Hepatocyte (in vitro differentiated cells): ENCODE data around the gene ENSA. TPM values are rescaled to one million over a fixed set of nuclear protein-coding genes. Genes with fewer than 3 reads are reported as not detected.
A peak's percentile ranks its signal among the peaks of the same experiment; 100 is the strongest.

Source experiments
- DNase-seq: peaks from one replicate; pipeline ENCODE4 v3.0.0-alpha.2; 2016; ENCODE audit warnings: low spot score
- H2AFZ ChIP-seq: fragments of 200-600 bp; sonication (generic); 2 replicates; pipeline ENCODE4 v1.6.0; 2016; ENCODE audit warnings: antibody characterized with exemption, mild to moderate bottlenecking
- H3K27ac ChIP-seq: fragments of 200-600 bp; sonication (generic); 2 replicates; pipeline ENCODE4 v1.5.1; 2016; ENCODE audit warnings: mild to moderate bottlenecking
- H3K27me3 ChIP-seq: fragments of 200-600 bp; sonication (generic); 2 replicates; pipeline ENCODE4 v1.6.1; 2016
- H3K36me3 ChIP-seq: fragments of 200-600 bp; sonication (generic); replicated peaks from 2 replicates; pipeline ENCODE4 v1.5.1; 2016; ENCODE audit warnings: low read depth; ENCODE audit not compliant: insufficient read depth
- H3K4me1 ChIP-seq: fragments of 200-600 bp; sonication (generic); 2 replicates; pipeline ENCODE4 v1.5.1; 2016; ENCODE audit warnings: mild to moderate bottlenecking, moderate library complexity; ENCODE audit not compliant: insufficient read depth
- H3K4me2 ChIP-seq: fragments of 200-600 bp; sonication (generic); 2 replicates; pipeline ENCODE4 v1.6.0; 2016
- H3K4me3 ChIP-seq: fragments of 200-600 bp; sonication (generic); 2 replicates; pipeline ENCODE4 v1.5.1; 2016; ENCODE audit warnings: mild to moderate bottlenecking
- H3K79me2 ChIP-seq: fragments of 200-600 bp; sonication (generic); 2 replicates; pipeline ENCODE4 v1.6.0; 2017; ENCODE audit warnings: mild to moderate bottlenecking
- H3K9me2 ChIP-seq: fragments of 200-600 bp; sonication (generic); replicated peaks from 2 replicates; pipeline ENCODE4 v1.6.0; 2017; ENCODE audit warnings: mild to moderate bottlenecking; ENCODE audit not compliant: insufficient read depth
- H3K9me3 ChIP-seq: fragments of 200-600 bp; sonication (generic); 2 replicates; pipeline ENCODE4 v1.5.1; 2016; ENCODE audit warnings: low read depth, mild to moderate bottlenecking
- H4K20me1 ChIP-seq: fragments of 200-600 bp; sonication (generic); 2 replicates; pipeline ENCODE4 v1.6.0; 2016; ENCODE audit warnings: mild to moderate bottlenecking; ENCODE audit not compliant: insufficient read depth, poor library complexity, severe bottlenecking
- EZH2 ChIP-seq: fragments of 200-600 bp; sonication (generic); IDR thresholded peaks from 2 replicates; pipeline ENCODE4 v1.6.1; 2016; ENCODE audit warnings: antibody characterized with exemption, mild to moderate bottlenecking, borderline replicate concordance
- EZH2phosphoT487 ChIP-seq: fragments of 200-600 bp; sonication (generic); IDR thresholded peaks from one replicate; pipeline ENCODE4 v1.6.1; 2018; ENCODE audit warnings: antibody characterized with exemption, mild to moderate bottlenecking, low read depth, moderate library complexity; ENCODE audit not compliant: unreplicated experiment, severe bottlenecking
- WGBS: methylation state at CpG from one replicate; pipeline ENCODE4 v1.1.6; 2016; ENCODE audit warnings: low lambda C conversion rate; ENCODE audit errors: missing lambda C conversion rate; 5-methylcytosine and 5-hydroxymethylcytosine counted together
- polyA plus RNA-seq: library from polyadenylated mRNA; unstranded; fragments of >200 nt; fragmentation: Nextera tagmentation; extraction: Ambion mirVana; gene quantifications from 2 replicates; pipeline ENCODE4 v1.2.1, GENCODE V29; 2016
- small RNA-seq: library from RNA; depleted of rRNA; stranded (forward); fragments of <200 nt; gene quantifications from one replicate; pipeline ENCODE3, GENCODE V24; 2014
- total RNA-seq: library from RNA; depleted of rRNA; stranded (reverse); fragments of >200 nt; gene quantifications from 2 replicates; pipeline ENCODE4 v1.2.3, GENCODE V29; 2014
- TF ChIP-seq, protein P1 (sequence below): fragments of 200-600 bp; sonication (generic); IDR thresholded peaks from 2 replicates; pipeline ENCODE4 v1.5.1; 2016; ENCODE audit warnings: antibody characterized with exemption, mild to moderate bottlenecking; ENCODE audit not compliant: poor library complexity

Gene ENSA
- total and polyA plus RNA-seq, 2 experiments from 2014 or later: 70.8 to 148 TPM

DNA sequence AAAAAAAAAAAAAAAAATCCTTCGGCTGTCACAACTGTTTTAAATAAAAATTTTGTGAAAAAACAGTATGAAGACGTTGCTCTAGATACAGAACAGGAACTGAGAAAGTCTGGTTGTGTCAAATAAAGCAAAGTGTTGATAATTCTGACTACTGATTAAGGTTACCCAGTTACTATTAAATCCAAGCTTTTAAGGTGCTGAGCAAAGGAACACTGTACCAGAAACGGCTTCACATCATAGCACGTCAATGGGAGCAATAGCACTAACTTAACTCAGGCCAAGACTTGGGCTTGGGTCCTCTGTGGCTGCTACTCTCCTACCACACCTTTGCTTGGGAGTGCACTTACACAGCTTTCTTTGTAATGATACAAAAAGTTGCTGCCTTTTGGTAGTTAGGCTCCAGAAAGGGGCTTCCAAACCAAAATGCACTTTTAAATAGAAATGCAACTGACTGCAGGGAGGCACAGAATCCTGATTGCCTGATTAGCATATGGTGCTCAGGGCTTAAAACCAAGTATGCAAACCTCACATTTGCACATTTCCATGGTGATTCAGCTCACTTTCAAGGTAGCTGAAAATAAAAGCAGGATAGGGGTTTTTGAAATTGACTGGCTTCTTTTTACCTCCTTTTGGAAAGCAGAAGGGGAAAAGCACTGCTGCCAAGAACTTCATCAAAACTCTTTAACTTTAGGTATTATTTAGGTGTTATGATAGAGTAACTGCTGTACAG lies 56.3 kb downstream of the ENSA start:
- Histone ChIP-seq H3K27me3 (no peaks in the 10 kb centered on the region), H3K27ac (peak overlapping the region; percentile 62), H3K79me2 (peaks cover 88% of the 10 kb centered on the region), H3K4me3 (no peak overlapping the region), H3K9me2 (no peaks in the 10 kb centered on the region), H3K4me2 (peak overlapping the region; percentile 10), H3K36me3 (peaks cover 6% of the 10 kb centered on the region), H3K9me3 (no peaks in the 10 kb centered on the region), H3K4me1 (peaks cover 47% of the 10 kb centered on the region), H4K20me1 (peaks cover 63% of the 10 kb centered on the region), H2AFZ (no peak overlapping the region)
- DNase-seq: peak; percentile 13
- no peak for TF ChIP-seq EZH2
- TF ChIP-seq, protein P1, sequence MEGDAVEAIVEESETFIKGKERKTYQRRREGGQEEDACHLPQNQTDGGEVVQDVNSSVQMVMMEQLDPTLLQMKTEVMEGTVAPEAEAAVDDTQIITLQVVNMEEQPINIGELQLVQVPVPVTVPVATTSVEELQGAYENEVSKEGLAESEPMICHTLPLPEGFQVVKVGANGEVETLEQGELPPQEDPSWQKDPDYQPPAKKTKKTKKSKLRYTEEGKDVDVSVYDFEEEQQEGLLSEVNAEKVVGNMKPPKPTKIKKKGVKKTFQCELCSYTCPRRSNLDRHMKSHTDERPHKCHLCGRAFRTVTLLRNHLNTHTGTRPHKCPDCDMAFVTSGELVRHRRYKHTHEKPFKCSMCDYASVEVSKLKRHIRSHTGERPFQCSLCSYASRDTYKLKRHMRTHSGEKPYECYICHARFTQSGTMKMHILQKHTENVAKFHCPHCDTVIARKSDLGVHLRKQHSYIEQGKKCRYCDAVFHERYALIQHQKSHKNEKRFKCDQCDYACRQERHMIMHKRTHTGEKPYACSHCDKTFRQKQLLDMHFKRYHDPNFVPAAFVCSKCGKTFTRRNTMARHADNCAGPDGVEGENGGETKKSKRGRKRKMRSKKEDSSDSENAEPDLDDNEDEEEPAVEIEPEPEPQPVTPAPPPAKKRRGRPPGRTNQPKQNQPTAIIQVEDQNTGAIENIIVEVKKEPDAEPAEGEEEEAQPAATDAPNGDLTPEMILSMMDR: no peak
- TF ChIP-seq EZH2phosphoT487: no peak
- 83% methylated on average over 4 of the region's 4 CpGs for WGBS

Small RNA genes within 50 kb of the gene (small RNA-seq; reads per million reads assigned to genes)
- gene RF00015 (not detected), gene RF00561 (not detected)

Other genes with a start within 250 kb of the ENSA start
- gene TARS2, start 142.2 kb downstream of the ENSA start, total RNA-seq: 9.1 and 10.1 TPM in 2 replicates
- gene TARS2, start 142.2 kb downstream of the ENSA start, polyA plus RNA-seq: 18.2 and 19.2 TPM in 2 replicates
- gene ECM1, start 121.5 kb downstream of the ENSA start, total RNA-seq: 1.0 and 3.0 TPM in 2 replicates
- gene ECM1, start 121.5 kb downstream of the ENSA start, polyA plus RNA-seq: 7.1 and 8.8 TPM in 2 replicates
- not detected in 2 replicates for gene FALEC, start 113.9 kb downstream of the ENSA start, total RNA-seq
- 0.39 TPM in 1 of 2 replicates, not detected in the other for gene FALEC, start 113.9 kb downstream of the ENSA start, polyA plus RNA-seq
- gene ADAMTSL4, start 80.2 kb downstream of the ENSA start, total RNA-seq: 3.7 and 8.1 TPM in 2 replicates
- gene ADAMTSL4, start 80.2 kb downstream of the ENSA start, polyA plus RNA-seq: 19.7 and 28.0 TPM in 2 replicates
- gene MCL1, start 50.0 kb downstream of the ENSA start, total RNA-seq: 302 and 388 TPM in 2 replicates
- 150 and 181 TPM in 2 replicates for gene MCL1, start 50.0 kb downstream of the ENSA start, polyA plus RNA-seq
- 20.8 and 36.7 TPM in 2 replicates for gene GOLPH3L, start 67.5 kb upstream of the ENSA start, total RNA-seq
- 15.5 and 21.8 TPM in 2 replicates for gene GOLPH3L, start 67.5 kb upstream of the ENSA start, polyA plus RNA-seq
- gene HORMAD1, start 91.3 kb upstream of the ENSA start, total RNA-seq: 0.50 TPM in 1 of 2 replicates, not detected in the other
- not detected in 2 replicates for gene HORMAD1, start 91.3 kb upstream of the ENSA start, polyA plus RNA-seq
- 5.3 and 10.4 TPM in 2 replicates for gene CTSS, start 136.2 kb upstream of the ENSA start, total RNA-seq
- gene CTSS, start 136.2 kb upstream of the ENSA start, polyA plus RNA-seq: 4.4 and 5.2 TPM in 2 replicates
- 54.3 and 57.0 TPM in 2 replicates for gene CTSK, start 178.6 kb upstream of the ENSA start, total RNA-seq
- 26.6 and 37.3 TPM in 2 replicates for gene CTSK, start 178.6 kb upstream of the ENSA start, polyA plus RNA-seq
- gene ARNT, start 247.0 kb upstream of the ENSA start, total RNA-seq: 32.9 and 42.1 TPM in 2 replicates
- gene ARNT, start 247.0 kb upstream of the ENSA start, polyA plus RNA-seq: 26.9 and 35.6 TPM in 2 replicates